DND-41 (cell line): ENCODE data around the gene DDIT4.

ENCODE experiments used
- ATAC-seq: fragments of 200-7000 bp; cut with Tn5 transposase; 3 replicates; pipeline ENCODE4 v1.9.1; 2021; ENCODE audit warnings: low read depth; ENCODE audit not compliant: insufficient read depth
- DNase-seq: peaks from one replicate; pipeline ENCODE4 v3.0.0-alpha.2; 2020
- H2AFZ ChIP-seq: 2 replicates; pipeline ENCODE4 v1.6.0; 2012; ENCODE audit warnings: low read depth, low read length
- H3K27ac ChIP-seq: 2 replicates; pipeline ENCODE4 v1.5.1; 2012; ENCODE audit warnings: low read length, inconsistent platforms
- H3K27me3 ChIP-seq: fragments of 200-600 bp; sonication (generic); 2 replicates; pipeline ENCODE4 v1.6.0; 2012; ENCODE audit warnings: low read length, mild to moderate bottlenecking, inconsistent platforms; ENCODE audit not compliant: insufficient read depth, poor library complexity
- H3K36me3 ChIP-seq: 2 replicates; pipeline ENCODE4 v1.5.1; 2012; ENCODE audit warnings: low read length, inconsistent platforms; ENCODE audit not compliant: insufficient read depth
- H3K4me1 ChIP-seq: 2 replicates; pipeline ENCODE4 v1.5.1; 2012; ENCODE audit warnings: mild to moderate bottlenecking, low read length; ENCODE audit not compliant: insufficient read depth
- H3K4me2 ChIP-seq: 2 replicates; pipeline ENCODE4 v1.6.0; 2012; ENCODE audit warnings: mild to moderate bottlenecking, moderate library complexity, low read length, inconsistent platforms; ENCODE audit not compliant: insufficient read depth
- H3K4me3 ChIP-seq, 2 experiments: fragments of 200-600 bp in 1 of 2; shearing (Covaris generic) in 1 of 2; 2 replicates each; pipeline ENCODE4 v1.5.1; 2012 to 2016; ENCODE audit warnings: inconsistent platforms in 2 of 2, low read length in 2 of 2, mild to moderate bottlenecking in 2 of 2, low read depth in 1 of 2, moderate library complexity in 1 of 2
- H3K79me2 ChIP-seq: 2 replicates; pipeline ENCODE4 v1.6.0; 2012; ENCODE audit warnings: low read length, inconsistent platforms; ENCODE audit not compliant: insufficient read depth
- H3K9ac ChIP-seq: 2 replicates; pipeline ENCODE4 v1.6.0; 2012; ENCODE audit warnings: low read depth, mild to moderate bottlenecking, inconsistent platforms, low read length, moderate library complexity
- H3K9me3 ChIP-seq: 2 replicates; pipeline ENCODE4 v1.5.1; 2012; ENCODE audit warnings: low read length, moderate library complexity, mild to moderate bottlenecking, inconsistent platforms; ENCODE audit not compliant: insufficient read depth, severe bottlenecking
- H4K20me1 ChIP-seq: 2 replicates; pipeline ENCODE4 v1.6.0; 2012; ENCODE audit warnings: low read length; ENCODE audit not compliant: insufficient read depth
- CTCF ChIP-seq: IDR thresholded peaks from 2 replicates; pipeline ENCODE4 v1.5.1; 2012; ENCODE audit warnings: borderline replicate concordance, low read length, moderate library complexity, mild to moderate bottlenecking; ENCODE audit not compliant: poor library complexity, severe bottlenecking; ENCODE audit errors: extremely low read depth
- EZH2 ChIP-seq: IDR thresholded peaks from 3 replicates; pipeline ENCODE4 v1.6.1; 2012; ENCODE audit warnings: borderline replicate concordance, low read depth, mild to moderate bottlenecking, moderate library complexity, low read length, inconsistent platforms; ENCODE audit not compliant: severe bottlenecking

The DDIT4 gene

GRCh38 chr10:72234560-72235095 lies 39.1 kb upstream of the DDIT4 start:
- no peak overlapping the region for H3K4me2 ChIP-seq
- peaks cover 19% of the 10 kb centered on the region for H3K79me2 ChIP-seq
- TF ChIP-seq EZH2: no peak
- TF ChIP-seq CTCF: no peak
- no peak overlapping the region for H2AFZ ChIP-seq
- H3K4me1 ChIP-seq: no peaks in the 10 kb centered on the region
- H3K36me3 ChIP-seq: peaks cover 67% of the 10 kb centered on the region
- H3K4me3 ChIP-seq: no peak overlapping the region
- H3K27me3 ChIP-seq: no peaks in the 10 kb centered on the region
- H3K27ac ChIP-seq: no peak overlapping the region
- H3K9ac ChIP-seq: no peak overlapping the region
- no peaks in the 10 kb centered on the region for H4K20me1 ChIP-seq
- H3K9me3 ChIP-seq: no peaks in the 10 kb centered on the region
- ATAC-seq (no peak), DNase-seq (no peak)

- TF ChIP-seq CTCF (no peak), EZH2 (no peak)
- Histone ChIP-seq H3K4me3 (no peak overlapping the region), H3K4me1 (no peaks in the 10 kb centered on the region), H3K27ac (no peak overlapping the region), H4K20me1 (no peaks in the 10 kb centered on the region), H3K9me3 (no peaks in the 10 kb centered on the region), H3K27me3 (no peaks in the 10 kb centered on the region), H3K4me2 (no peak overlapping the region), H3K9ac (no peak overlapping the region), H3K36me3 (peaks cover 60% of the 10 kb centered on the region), H3K79me2 (peaks cover 8% of the 10 kb centered on the region), H2AFZ (no peak overlapping the region)
- DNase-seq: no peak
- no peak for ATAC-seq
Measured at GRCh38 chr10:72235544-72236279, 38.0 kb upstream of the DDIT4 start.

GRCh38 chr10:72238392-72239175 lies 35.1 kb upstream of the DDIT4 start:
- Histone ChIP-seq H3K4me2 (no peak overlapping the region), H4K20me1 (no peaks in the 10 kb centered on the region), H3K9ac (no peak overlapping the region), H3K79me2 (no peaks in the 10 kb centered on the region), H2AFZ (no peak overlapping the region), H3K27me3 (no peaks in the 10 kb centered on the region), H3K4me1 (peaks cover 5% of the 10 kb centered on the region; the same call in 1 of the 2 replicates), H3K9me3 (no peaks in the 10 kb centered on the region), H3K36me3 (peaks cover 41% of the 10 kb centered on the region), H3K27ac (no peak overlapping the region), H3K4me3 (no peak overlapping the region)
- ATAC-seq: no peak
- no peak for DNase-seq
- TF ChIP-seq CTCF (no peak), EZH2 (no peak)
